Activated CD8-positive, alpha-beta T cell treated with anti-CD3 and anti-CD28 coated beads for 36 hours (primary cell): Measurements from ENCODE around the gene LRRC25. TPM values are rescaled to one million over a fixed set of nuclear protein-coding genes. Genes with fewer than 3 reads are reported as not detected.
A peak's percentile ranks its signal among the peaks of the same experiment; 100 is the strongest.

Experiments used
- ATAC-seq: fragments of 200-7000 bp; cut with Tn5 transposase; one replicate; pipeline ENCODE4 v1.10.0; 2021; ENCODE audit warnings: mild to moderate bottlenecking, moderate library complexity
- CTCF ChIA-PET: fragments of 350-600 bp; sonication (Branson Sonifier 250); formaldehyde crosslinking; loops from one replicate; lab custom pipeline; 2021; ENCODE audit warnings: antibody characterized with exemption; lab: Charles Lee
- POLR2A ChIA-PET: fragments of 350-600 bp; sonication (Branson Sonifier 250); formaldehyde crosslinking; loops from one replicate; lab custom pipeline; 2021; ENCODE audit warnings: antibody characterized with exemption; lab: Charles Lee
- DNase-seq: peaks from one replicate; pipeline ENCODE4 v3.0.0-alpha.2; 2020
- H3K27ac Mint-ChIP-seq: one replicate; pipeline ENCODE4 v1.8.0; 2021; ENCODE audit warnings: mild to moderate bottlenecking, mixed read lengths
- H3K27me3 Mint-ChIP-seq: one replicate; pipeline ENCODE4 v1.8.0; 2021; ENCODE audit warnings: mixed read lengths
- H3K36me3 Mint-ChIP-seq: one replicate; pipeline ENCODE4 v1.8.0; 2021; ENCODE audit warnings: low read depth, mixed read lengths
- H3K4me1 Mint-ChIP-seq: one replicate; pipeline ENCODE4 v1.8.0; 2021; ENCODE audit warnings: low read depth, mixed read lengths
- H3K4me3 Mint-ChIP-seq: one replicate; pipeline ENCODE4 v1.8.0; 2021; ENCODE audit warnings: mild to moderate bottlenecking, moderate library complexity, mixed read lengths
- H3K9me3 Mint-ChIP-seq: one replicate; pipeline ENCODE4 v1.8.0; 2021; ENCODE audit warnings: mixed read lengths
- CTCF ChIP-seq: fragments of 200-600 bp; IDR thresholded peaks from one replicate; pipeline ENCODE4 v1.8.0; 2022; ENCODE audit warnings: antibody characterized with exemption, mild to moderate bottlenecking
- intact Hi-C: fragments of 100-400 bp; cut with micrococcal nuclease; formaldehyde crosslinking; loops from one replicate; pipeline ENCODE4 v1.10.0; 2022
- total RNA-seq, 2 experiments: library from RNA; stranded (reverse); gene quantifications; one replicate each; pipeline ENCODE4 v1.2.3, GENCODE V29; 2021

LRRC25 gene
- total RNA-seq, 2 experiments from 2014 or later = not detected

DNA sequence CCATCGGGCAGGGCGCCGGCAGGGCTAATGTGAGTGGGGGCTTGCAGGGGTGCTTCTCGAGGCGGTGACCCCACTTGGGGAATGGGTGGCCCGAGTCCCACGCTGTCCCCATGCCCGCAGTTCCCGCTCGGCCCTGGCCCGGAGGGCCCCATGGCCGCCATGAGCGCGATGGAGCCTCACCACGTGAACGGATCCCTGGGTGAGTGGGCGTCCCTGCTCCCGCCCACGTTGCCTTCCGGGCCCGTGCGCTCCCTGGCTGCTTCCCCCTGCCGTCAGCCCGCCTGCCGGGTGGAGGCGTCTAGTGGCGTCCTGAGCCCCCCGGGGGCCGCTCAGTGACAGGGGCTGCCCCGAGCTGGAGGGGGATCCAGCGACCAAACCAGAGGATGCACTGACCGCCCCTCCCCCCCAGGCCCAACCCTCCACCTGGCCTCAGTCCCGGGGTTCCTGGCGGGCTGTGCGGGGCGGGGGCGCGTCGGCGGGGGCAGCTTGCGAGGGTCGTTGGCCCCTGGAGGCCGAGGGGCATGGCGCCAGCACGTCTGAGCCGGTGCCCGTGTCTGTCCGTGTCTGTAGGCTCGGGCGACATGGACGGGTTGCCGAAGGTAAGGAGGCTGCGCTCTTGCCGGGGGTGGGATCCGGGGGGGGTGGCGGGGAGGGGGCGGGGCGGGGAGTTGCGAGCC is 35.7 kb upstream of the LRRC25 start:
- H3K4me1 Mint-ChIP-seq = peaks cover 20% of the 10 kb centered on the region

DNA sequence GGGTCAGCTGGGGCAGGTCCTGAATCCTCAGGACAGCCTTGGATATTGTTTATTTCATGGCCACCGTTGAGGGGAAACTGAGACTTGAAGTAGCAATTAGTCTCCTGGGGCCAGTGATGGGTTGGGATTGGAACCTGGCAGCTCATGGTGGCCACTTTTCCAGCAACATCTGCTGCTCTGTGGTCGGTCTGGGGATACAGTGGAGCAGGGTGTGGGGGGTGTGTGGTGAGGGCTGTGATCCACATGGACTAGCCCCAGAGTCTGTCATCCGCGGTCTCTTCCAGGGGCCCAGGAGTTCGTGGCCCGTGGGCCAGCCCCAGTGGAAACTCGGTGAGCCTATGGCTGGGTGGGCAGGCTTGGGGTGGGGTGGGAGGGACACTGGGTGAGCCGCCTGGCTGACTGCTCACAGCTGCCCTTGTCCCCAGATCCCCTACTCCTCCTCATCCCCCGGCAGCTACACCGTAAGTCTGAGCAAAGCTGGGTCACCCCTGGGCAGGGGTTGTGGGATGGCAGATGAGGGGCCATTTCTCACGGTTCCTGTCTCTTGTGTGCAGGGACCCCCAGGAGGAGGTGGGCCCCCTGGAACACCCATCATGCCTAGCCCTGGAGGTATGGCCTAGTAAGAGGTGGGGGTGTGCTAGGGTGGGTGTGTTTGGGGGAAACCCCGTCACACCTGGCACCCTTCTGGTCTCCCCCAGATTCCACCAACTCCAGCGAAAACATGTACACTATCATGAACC is 35.0 kb upstream of the LRRC25 start:
- H3K4me1 Mint-ChIP-seq = peaks cover 20% of the 10 kb centered on the region
- peak overlapping the region; percentile 34 for H3K27ac Mint-ChIP-seq
- peaks cover 16% of the 10 kb centered on the region for H3K36me3 Mint-ChIP-seq
- CTCF ChIA-PET = interaction anchor here (1.2 kb wide), 1 partner anchor 11 kb away, joined by 3 read pairs; no protein-coding TSS in a partner anchor
- H3K9me3 Mint-ChIP-seq = no peaks in the 10 kb centered on the region
- no peak for ATAC-seq
- intact Hi-C loops = no loop called here
- no peak for DNase-seq
- peak overlapping the region; percentile 47 for H3K4me3 Mint-ChIP-seq
- no peak for TF ChIP-seq CTCF
- POLR2A ChIA-PET = interaction anchor here (6.8 kb wide), 1 partner anchor 12 kb away, joined by 81 read pairs; the partner anchor contains the start of gene SSBP4
- H3K27me3 Mint-ChIP-seq = no peaks in the 10 kb centered on the region

More for the DNA sequence above, 35.7 kb upstream of the LRRC25 start:
- ATAC-seq = no peak
- POLR2A ChIA-PET = interaction anchor here (1.0 to 6.8 kb wide), 2 partner anchors 13 to 87 kb away, joined by 3 to 81 read pairs; partner anchors contain the start of gene SSBP4
- Mint-ChIP-seq H3K4me3 (peak overlapping the region; percentile 47), H3K27ac (peak overlapping the region; percentile 34), H3K27me3 (no peaks in the 10 kb centered on the region), H3K36me3 (peaks cover 16% of the 10 kb centered on the region), H3K9me3 (no peaks in the 10 kb centered on the region)
- intact Hi-C loops = no loop called here
- no peak for TF ChIP-seq CTCF
- peak; percentile 52 for DNase-seq
- CTCF ChIA-PET = no interaction called here

- TF ChIP-seq CTCF = no peak
- DNase-seq = no peak
- Mint-ChIP-seq H3K4me1 (peaks cover 20% of the 10 kb centered on the region), H3K4me3 (no peak overlapping the region), H3K27ac (no peak overlapping the region), H3K36me3 (peaks cover 14% of the 10 kb centered on the region), H3K27me3 (no peaks in the 10 kb centered on the region), H3K9me3 (no peaks in the 10 kb centered on the region)
- ATAC-seq = no peak
- ChIA-PET POLR2A (interaction anchor here (6.8 kb wide), 1 partner anchor 11 kb away, joined by 81 read pairs; the partner anchor contains the start of gene SSBP4), CTCF (interaction anchor here (1.2 kb wide), 1 partner anchor 11 kb away, joined by 3 read pairs; no protein-coding TSS in a partner anchor)
- intact Hi-C loops = no loop called here
Measured at GRCh38 chr19:18431351-18432197, 34.2 kb upstream of the LRRC25 start.

GRCh38 chr19:18430417-18431144 is 33.2 kb upstream of the LRRC25 start:
- CTCF ChIA-PET = no interaction called here
- H3K27me3 Mint-ChIP-seq = no peaks in the 10 kb centered on the region
- no peak overlapping the region for H3K4me3 Mint-ChIP-seq
- intact Hi-C loops = no loop called here
- H3K4me1 Mint-ChIP-seq = peaks cover 21% of the 10 kb centered on the region
- H3K27ac Mint-ChIP-seq = peak overlapping the region; percentile 18
- H3K36me3 Mint-ChIP-seq = peaks cover 8% of the 10 kb centered on the region
- ATAC-seq = no peak
- no peak for TF ChIP-seq CTCF
- DNase-seq = no peak
- H3K9me3 Mint-ChIP-seq = no peaks in the 10 kb centered on the region
- POLR2A ChIA-PET = interaction anchor here (0.7 to 6.8 kb wide), 2 partner anchors 10 kb away, joined by 4 to 81 read pairs; partner anchors contain the start of gene SSBP4
